ENCODE data around the gene SCYGR1.
"Not testable (repeated sequence)": the region's sequence is repeated elsewhere in the genome, so short reads cannot be mapped to it uniquely, and the experiment has no call there.

The SCYGR1 gene

DNA sequence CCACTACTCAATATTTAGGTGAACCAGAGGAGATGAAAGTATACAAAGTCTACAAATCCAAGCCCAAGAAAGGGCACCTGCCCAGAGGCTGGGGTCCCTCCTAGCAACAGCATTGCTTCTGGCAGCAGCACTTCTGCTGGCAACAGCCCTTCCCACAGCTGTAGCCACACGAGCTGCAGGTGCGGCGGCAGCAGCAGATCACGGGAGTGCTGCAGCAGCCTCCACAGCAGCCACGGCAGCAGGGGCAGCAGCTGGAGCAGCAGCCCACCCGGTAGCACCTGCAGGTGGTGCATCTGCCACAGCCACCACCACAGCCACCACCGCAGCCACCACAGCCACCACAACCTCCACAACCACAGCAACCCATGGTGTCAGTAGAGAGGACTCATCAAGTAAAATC lies at the start of gene SCYGR1:
TSS of gene SCYGR1 (minus strand) at position 367 of the 400 bp plus-strand sequence. CDS start at position 367, 0 bp downstream.
- TF ChIP-seq TEAD4 (IDR thresholded peaks at IDR 0.05); TAF1 (IDR thresholded peaks at IDR 0.05; ENCODE audit: low read depth); CREB1 (IDR thresholded peaks at IDR 0.05; ENCODE audit: low read depth): not testable (repeated sequence)

DNA sequence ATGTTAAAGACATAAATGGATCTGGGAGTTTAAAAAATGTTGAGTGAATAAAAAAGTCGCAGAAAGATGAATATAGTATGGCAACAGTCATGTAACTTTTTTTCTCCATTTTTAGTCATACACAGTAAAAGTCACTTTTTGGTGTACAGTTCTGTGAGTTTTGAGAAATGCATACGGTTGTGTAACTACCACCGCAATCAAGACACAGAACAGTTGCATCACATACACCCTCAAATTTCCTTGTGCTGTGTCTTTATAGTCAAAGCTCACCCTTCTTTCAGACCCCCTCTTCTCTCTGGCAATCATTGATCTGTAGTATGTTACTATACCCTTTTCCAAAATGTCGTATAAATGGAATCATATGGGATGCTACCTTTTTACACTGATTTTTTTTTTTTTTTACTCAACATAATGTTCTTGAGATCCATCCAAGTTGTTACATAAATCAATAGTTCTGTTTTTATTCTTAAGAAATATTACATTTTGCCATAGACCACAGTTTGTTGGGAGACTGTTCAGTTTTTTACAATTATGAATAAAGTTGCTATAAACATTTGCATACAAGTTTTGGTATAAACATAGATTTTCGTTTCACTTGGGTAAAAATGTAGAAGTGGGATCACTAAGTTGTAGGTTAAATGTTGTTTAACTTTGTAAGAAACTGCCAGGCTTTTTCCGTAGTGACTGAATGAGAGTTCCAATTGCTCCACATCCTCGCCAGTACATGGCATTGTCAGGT lies 48.9 kb upstream of the SCYGR1 start:
- TF ChIP-seq TAF1 (IDR thresholded peaks at IDR 0.05; ENCODE audit: low read depth) (no peak), TEAD4 (IDR thresholded peaks at IDR 0.05) (no peak), CEBPB (IDR thresholded peaks at IDR 0.05) (no peak), NFIC (IDR thresholded peaks at IDR 0.05) (no peak)

GRCh38 chr2:227433171-227433570 lies 45.4 kb upstream of the SCYGR1 start:
- TF ChIP-seq MAX (IDR thresholded peaks at IDR 0.05): no peak
- TF ChIP-seq ZBTB7A (IDR thresholded peaks at IDR 0.05; ENCODE audit: low read depth): no peak
- TF ChIP-seq, protein P1, sequence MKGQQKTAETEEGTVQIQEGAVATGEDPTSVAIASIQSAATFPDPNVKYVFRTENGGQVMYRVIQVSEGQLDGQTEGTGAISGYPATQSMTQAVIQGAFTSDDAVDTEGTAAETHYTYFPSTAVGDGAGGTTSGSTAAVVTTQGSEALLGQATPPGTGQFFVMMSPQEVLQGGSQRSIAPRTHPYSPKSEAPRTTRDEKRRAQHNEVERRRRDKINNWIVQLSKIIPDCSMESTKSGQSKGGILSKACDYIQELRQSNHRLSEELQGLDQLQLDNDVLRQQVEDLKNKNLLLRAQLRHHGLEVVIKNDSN (IDR thresholded peaks at IDR 0.05): no peak
- TF ChIP-seq CEBPB (IDR thresholded peaks at IDR 0.05): no peak
- TF ChIP-seq EP300 (IDR thresholded peaks at IDR 0.05; ENCODE audit: borderline replicate concordance): no peak

GRCh38 chr2:227430639-227431038 lies 42.9 kb upstream of the SCYGR1 start:
- TF ChIP-seq, protein P1 (IDR thresholded peaks at IDR 0.05): no peak
- TF ChIP-seq FOXM1 (IDR thresholded peaks at IDR 0.05; ENCODE audit: borderline replicate concordance, low read depth): no peak
- TF ChIP-seq CEBPB (IDR thresholded peaks at IDR 0.05): no peak
- no peak for TF ChIP-seq TCF12 (IDR thresholded peaks at IDR 0.05; ENCODE audit: low read depth)
- no peak for TF ChIP-seq TAF1 (IDR thresholded peaks at IDR 0.05; ENCODE audit: low read depth)
- TF ChIP-seq CREB1 (IDR thresholded peaks at IDR 0.05; ENCODE audit: low read depth): no peak
- TF ChIP-seq YY1 (IDR thresholded peaks at IDR 0.05; ENCODE audit: low read depth): no peak
- TF ChIP-seq EGR1 (IDR thresholded peaks at IDR 0.05): no peak
- TF ChIP-seq EP300 (IDR thresholded peaks at IDR 0.05; ENCODE audit: borderline replicate concordance): no peak
- no peak for TF ChIP-seq REST (IDR thresholded peaks at IDR 0.05; ENCODE audit: low read depth)
- TF ChIP-seq MAX (IDR thresholded peaks at IDR 0.05): no peak
- no peak for TF ChIP-seq NFIC (IDR thresholded peaks at IDR 0.05)
- no peak for TF ChIP-seq TEAD4 (IDR thresholded peaks at IDR 0.05)
- no peak for TF ChIP-seq RAD21 (IDR thresholded peaks at IDR 0.05; ENCODE audit: low read depth)

GRCh38 chr2:227428731-227429285 lies 41.1 kb upstream of the SCYGR1 start:
- TF ChIP-seq MAX (IDR thresholded peaks at IDR 0.05) (no peak), TAF1 (IDR thresholded peaks at IDR 0.05; ENCODE audit: low read depth) (no peak), EP300 (IDR thresholded peaks at IDR 0.05; ENCODE audit: borderline replicate concordance) (no peak), TEAD4 (IDR thresholded peaks at IDR 0.05) (no peak), CREB1 (IDR thresholded peaks at IDR 0.05; ENCODE audit: low read depth) (no peak), EGR1 (IDR thresholded peaks at IDR 0.05) (no peak)

GRCh38 chr2:227423656-227424499 lies 36.1 kb upstream of the SCYGR1 start:
- TF ChIP-seq, protein P1 (IDR thresholded peaks at IDR 0.05): no peak
- TF ChIP-seq YY1 (IDR thresholded peaks at IDR 0.05; ENCODE audit: low read depth): no peak
- no peak for TF ChIP-seq TCF12 (IDR thresholded peaks at IDR 0.05; ENCODE audit: low read depth)
- no peak for TF ChIP-seq REST (IDR thresholded peaks at IDR 0.05; ENCODE audit: low read depth)
- TF ChIP-seq TEAD4 (IDR thresholded peaks at IDR 0.05): no peak
- no peak for TF ChIP-seq NFIC (IDR thresholded peaks at IDR 0.05)
- no peak for TF ChIP-seq FOXM1 (IDR thresholded peaks at IDR 0.05; ENCODE audit: borderline replicate concordance, low read depth)
- no peak for TF ChIP-seq EGR1 (IDR thresholded peaks at IDR 0.05)
- no peak for TF ChIP-seq MAX (IDR thresholded peaks at IDR 0.05)
- TF ChIP-seq CEBPB (IDR thresholded peaks at IDR 0.05): no peak
- TF ChIP-seq EP300 (IDR thresholded peaks at IDR 0.05; ENCODE audit: borderline replicate concordance): no peak
- no peak for TF ChIP-seq ZBTB7A (IDR thresholded peaks at IDR 0.05; ENCODE audit: low read depth)
- no peak for TF ChIP-seq TAF1 (IDR thresholded peaks at IDR 0.05; ENCODE audit: low read depth)
- no peak for TF ChIP-seq RAD21 (IDR thresholded peaks at IDR 0.05; ENCODE audit: low read depth)
- TF ChIP-seq CREB1 (IDR thresholded peaks at IDR 0.05; ENCODE audit: low read depth): no peak

All from Ishikawa (cell line).